Fibroblast of lung (primary cell): ENCODE data around the gene MYL12A.

ENCODE experiments used
- EZH2 ChIP-seq: IDR thresholded peaks from 2 replicates; pipeline ENCODE4 v1.5.1; 2012; ENCODE audit warnings: low read length, control low read depth, mild to moderate bottlenecking; ENCODE audit errors: missing control alignments
- TF ChIP-seq, protein P1 (sequence below), 2 donors: IDR thresholded peaks in 1 of 2; conservative IDR thresholded peaks in 1 of 2; 1 replicate in 1 of 2; 2 replicates in 1 of 2; pipeline ENCODE4 v1.5.1; 2011 to 2012; ENCODE audit warnings: low read length in 2 of 2, control low read depth in 1 of 2, inconsistent platforms in 1 of 2, low read depth in 1 of 2, mild to moderate bottlenecking in 1 of 2

DNA sequence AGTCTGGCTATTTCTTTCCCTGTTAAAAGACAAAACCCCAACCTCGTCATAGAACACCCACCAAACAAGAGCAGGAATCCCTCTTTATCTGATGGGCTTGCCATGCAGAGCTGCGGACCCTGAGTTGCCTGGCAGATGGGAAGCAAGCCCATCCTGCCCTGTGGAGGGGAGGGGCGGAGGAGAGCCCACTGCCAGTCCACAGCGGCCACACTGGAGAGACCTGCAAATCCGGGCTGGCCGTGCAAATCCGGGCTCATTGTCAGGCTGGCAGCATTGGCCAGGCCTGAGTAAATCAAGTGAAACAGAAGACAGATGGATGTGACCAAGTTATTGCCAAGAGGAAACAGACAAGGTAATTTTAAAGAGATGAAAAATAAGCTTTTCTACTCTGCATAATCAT is 36.3 kb downstream of the MYL12A start:
- TF ChIP-seq, protein P1, sequence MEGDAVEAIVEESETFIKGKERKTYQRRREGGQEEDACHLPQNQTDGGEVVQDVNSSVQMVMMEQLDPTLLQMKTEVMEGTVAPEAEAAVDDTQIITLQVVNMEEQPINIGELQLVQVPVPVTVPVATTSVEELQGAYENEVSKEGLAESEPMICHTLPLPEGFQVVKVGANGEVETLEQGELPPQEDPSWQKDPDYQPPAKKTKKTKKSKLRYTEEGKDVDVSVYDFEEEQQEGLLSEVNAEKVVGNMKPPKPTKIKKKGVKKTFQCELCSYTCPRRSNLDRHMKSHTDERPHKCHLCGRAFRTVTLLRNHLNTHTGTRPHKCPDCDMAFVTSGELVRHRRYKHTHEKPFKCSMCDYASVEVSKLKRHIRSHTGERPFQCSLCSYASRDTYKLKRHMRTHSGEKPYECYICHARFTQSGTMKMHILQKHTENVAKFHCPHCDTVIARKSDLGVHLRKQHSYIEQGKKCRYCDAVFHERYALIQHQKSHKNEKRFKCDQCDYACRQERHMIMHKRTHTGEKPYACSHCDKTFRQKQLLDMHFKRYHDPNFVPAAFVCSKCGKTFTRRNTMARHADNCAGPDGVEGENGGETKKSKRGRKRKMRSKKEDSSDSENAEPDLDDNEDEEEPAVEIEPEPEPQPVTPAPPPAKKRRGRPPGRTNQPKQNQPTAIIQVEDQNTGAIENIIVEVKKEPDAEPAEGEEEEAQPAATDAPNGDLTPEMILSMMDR (conservative IDR thresholded peaks at IDR 0.05 in 1 of 2, IDR thresholded peaks at IDR 0.05 in 1 of 2; ENCODE audit: low read depth in 1 of 2, low read length in 2 of 2), result no peak
- TF ChIP-seq EZH2, result no peak
